Fibroblast of lung (primary cell): ENCODE results near the gene GLG1.

Experiments used
- EZH2 ChIP-seq: IDR thresholded peaks from 2 replicates; pipeline ENCODE4 v1.5.1; 2012; ENCODE audit warnings: low read length, control low read depth, mild to moderate bottlenecking; ENCODE audit errors: missing control alignments
- TF ChIP-seq, protein P1 (sequence below), 2 donors: IDR thresholded peaks in 1 of 2; conservative IDR thresholded peaks in 1 of 2; 1 replicate in 1 of 2; 2 replicates in 1 of 2; pipeline ENCODE4 v1.5.1; 2011 to 2012; ENCODE audit warnings: low read length in 2 of 2, control low read depth in 1 of 2, inconsistent platforms in 1 of 2, low read depth in 1 of 2, mild to moderate bottlenecking in 1 of 2

DNA sequence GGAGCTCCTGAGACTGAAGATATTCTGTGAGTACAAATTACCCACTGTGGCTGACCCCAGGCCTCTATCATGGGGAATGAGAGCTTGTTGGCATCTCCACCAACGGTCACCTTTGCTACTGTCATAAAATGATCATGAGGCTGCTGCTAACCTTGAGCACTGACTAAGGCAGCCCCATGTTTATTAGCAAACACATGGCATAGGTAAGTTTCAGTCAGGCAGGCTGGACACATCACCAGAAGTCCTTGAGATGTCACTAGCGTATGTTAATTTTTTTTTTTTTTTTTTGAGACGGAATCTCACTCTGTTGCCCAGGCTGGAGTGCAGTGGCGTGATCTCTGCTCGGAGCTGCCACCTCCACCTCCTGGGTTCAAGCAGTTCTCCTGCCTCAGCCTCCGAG lies 1.5 kb upstream of the GLG1 start:
- TF ChIP-seq, protein P1, sequence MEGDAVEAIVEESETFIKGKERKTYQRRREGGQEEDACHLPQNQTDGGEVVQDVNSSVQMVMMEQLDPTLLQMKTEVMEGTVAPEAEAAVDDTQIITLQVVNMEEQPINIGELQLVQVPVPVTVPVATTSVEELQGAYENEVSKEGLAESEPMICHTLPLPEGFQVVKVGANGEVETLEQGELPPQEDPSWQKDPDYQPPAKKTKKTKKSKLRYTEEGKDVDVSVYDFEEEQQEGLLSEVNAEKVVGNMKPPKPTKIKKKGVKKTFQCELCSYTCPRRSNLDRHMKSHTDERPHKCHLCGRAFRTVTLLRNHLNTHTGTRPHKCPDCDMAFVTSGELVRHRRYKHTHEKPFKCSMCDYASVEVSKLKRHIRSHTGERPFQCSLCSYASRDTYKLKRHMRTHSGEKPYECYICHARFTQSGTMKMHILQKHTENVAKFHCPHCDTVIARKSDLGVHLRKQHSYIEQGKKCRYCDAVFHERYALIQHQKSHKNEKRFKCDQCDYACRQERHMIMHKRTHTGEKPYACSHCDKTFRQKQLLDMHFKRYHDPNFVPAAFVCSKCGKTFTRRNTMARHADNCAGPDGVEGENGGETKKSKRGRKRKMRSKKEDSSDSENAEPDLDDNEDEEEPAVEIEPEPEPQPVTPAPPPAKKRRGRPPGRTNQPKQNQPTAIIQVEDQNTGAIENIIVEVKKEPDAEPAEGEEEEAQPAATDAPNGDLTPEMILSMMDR (conservative IDR thresholded peaks at IDR 0.05 in 1 of 2, IDR thresholded peaks at IDR 0.05 in 1 of 2; ENCODE audit: low read depth in 1 of 2, low read length in 2 of 2) = no peak
- TF ChIP-seq EZH2 = no peak
